HCT116 (cell line): ENCODE results near the gene EPHX1.

Source experiments
- CTCF ChIP-seq, 3 experiments: fragments of 200-600 bp in 1 of 3; sonication (generic) in 1 of 3; IDR thresholded peaks in 2 of 3; conservative IDR thresholded peaks in 1 of 3; 2 replicates each; pipeline ENCODE4 v1.5.1; 2012 to 2017; ENCODE audit warnings: low read depth in 2 of 3, low read length in 2 of 3, antibody characterized with exemption in 1 of 3, borderline replicate concordance in 1 of 3, control low read depth in 1 of 3, mild to moderate bottlenecking in 1 of 3, mixed read lengths in 1 of 3, mixed run types in 1 of 3, moderate library complexity in 1 of 3; ENCODE audit not compliant: insufficient read depth in 1 of 3
- ELF1 ChIP-seq: IDR thresholded peaks from 2 replicates; pipeline ENCODE4 v1.6.1; 2012; ENCODE audit warnings: low read depth, borderline replicate concordance
- EZH2phosphoT487 ChIP-seq: fragments of 200-600 bp; IDR thresholded peaks from 2 replicates; pipeline ENCODE4 v1.6.1; 2018; ENCODE audit warnings: antibody characterized with exemption, borderline replicate concordance
- MAX ChIP-seq: IDR thresholded peaks from 2 replicates; pipeline ENCODE4 v1.6.1; 2012
- POLR2AphosphoS5 ChIP-seq: IDR thresholded peaks from 2 replicates; pipeline ENCODE4 v1.6.1; 2011; ENCODE audit warnings: mild to moderate bottlenecking, low read depth, low read length, moderate library complexity
- ZBTB33 ChIP-seq: IDR thresholded peaks from 2 replicates; pipeline ENCODE4 v1.6.1; 2011; ENCODE audit warnings: mild to moderate bottlenecking, low read length, moderate library complexity; ENCODE audit not compliant: insufficient replicate concordance; ENCODE audit errors: extremely low read depth
- ZNF274 ChIP-seq: fragments of 200-500 bp; sonication (Bioruptor generic); IDR thresholded peaks from 2 replicates; pipeline ENCODE4 v1.6.1; 2014; ENCODE audit warnings: mild to moderate bottlenecking, low read depth, low read length, inconsistent platforms

GRCh38 chr1:225774281-225775147 lies 35.4 kb upstream of the EPHX1 start:
- TF ChIP-seq EZH2phosphoT487 (no peak), CTCF (IDR thresholded peaks at IDR 0.05 in 2 of 3, conservative IDR thresholded peaks at IDR 0.05 in 1 of 3; ENCODE audit: borderline replicate concordance in 1 of 3, insufficient read depth in 1 of 3, low read depth in 2 of 3, low read length in 2 of 3) (no peak), POLR2AphosphoS5 (no peak), MAX (no peak), ZNF274 (no peak), ZBTB33 (no peak), ELF1 (no peak)
